Neural progenitor cell (in vitro differentiated cells): Measurements from ENCODE around the gene TOB1. TPM values are rescaled to one million over a fixed set of nuclear protein-coding genes. Genes with fewer than 3 reads are reported as not detected.

Experiments
- DNase-seq: peaks from one replicate; pipeline ENCODE4 v3.0.0-alpha.2; 2016; ENCODE audit warnings: low spot score
- H2AFZ ChIP-seq: fragments of 200-600 bp; sonication (generic); replicated peaks from 2 replicates; pipeline ENCODE4 v1.6.1; 2016; ENCODE audit warnings: antibody characterized with exemption
- H3F3A ChIP-seq: fragments of 200-600 bp; sonication (generic); 2 replicates; pipeline ENCODE4 v1.6.1; 2016; ENCODE audit warnings: antibody characterized with exemption, low read depth
- H3K27ac ChIP-seq: fragments of 200-600 bp; sonication (generic); 2 replicates; pipeline ENCODE4 v1.5.1; 2016; ENCODE audit warnings: mild to moderate bottlenecking
- H3K27me3 ChIP-seq: fragments of 200-600 bp; sonication (generic); 2 replicates; pipeline ENCODE4 v1.6.1; 2016; ENCODE audit warnings: mild to moderate bottlenecking, moderate library complexity
- H3K36me3 ChIP-seq: fragments of 200-600 bp; sonication (generic); 2 replicates; pipeline ENCODE4 v1.5.1; 2016
- H3K4me1 ChIP-seq: fragments of 200-600 bp; sonication (generic); 2 replicates; pipeline ENCODE4 v1.6.1; 2016; ENCODE audit warnings: mixed run types
- H3K4me2 ChIP-seq: fragments of 200-600 bp; sonication (generic); 2 replicates; pipeline ENCODE4 v1.6.1; 2016
- H3K4me3 ChIP-seq: fragments of 200-600 bp; sonication (generic); 2 replicates; pipeline ENCODE4 v1.5.1; 2016
- H3K79me2 ChIP-seq: fragments of 200-600 bp; sonication (generic); 2 replicates; pipeline ENCODE4 v1.6.1; 2016; ENCODE audit warnings: low read depth
- H3K9ac ChIP-seq: fragments of 200-600 bp; sonication (generic); 2 replicates; pipeline ENCODE4 v1.6.1; 2016
- H3K9me3 ChIP-seq: fragments of 200-600 bp; sonication (generic); 2 replicates; pipeline ENCODE4 v1.5.1; 2016; ENCODE audit warnings: low read depth
- H4K20me1 ChIP-seq: fragments of 200-600 bp; sonication (generic); 2 replicates; pipeline ENCODE4 v1.6.1; 2016; ENCODE audit warnings: low read depth
- H3K27ac Mint-ChIP-seq: 3 replicates; pipeline ENCODE4 v1.8.0; 2021; ENCODE audit warnings: mixed read lengths
- H3K27me3 Mint-ChIP-seq: 2 replicates; pipeline ENCODE4 v1.8.0; 2022; ENCODE audit warnings: low read depth, mild to moderate bottlenecking, inconsistent platforms, moderate library complexity, mixed read lengths; ENCODE audit not compliant: insufficient read depth
- H3K36me3 Mint-ChIP-seq: 3 replicates; pipeline ENCODE4 v1.8.0; 2021; ENCODE audit warnings: mixed read lengths
- H3K4me1 Mint-ChIP-seq: 3 replicates; pipeline ENCODE4 v1.8.0; 2021; ENCODE audit warnings: mixed read lengths
- H3K4me3 Mint-ChIP-seq: 3 replicates; pipeline ENCODE4 v1.8.0; 2021; ENCODE audit warnings: mild to moderate bottlenecking, moderate library complexity, mixed read lengths
- H3K9me3 Mint-ChIP-seq: 3 replicates; pipeline ENCODE4 v1.8.0; 2020; ENCODE audit warnings: mixed read lengths
- EZH2phosphoT487 ChIP-seq: fragments of 200-600 bp; sonication (generic); IDR thresholded peaks from 2 replicates; pipeline ENCODE4 v1.6.1; 2017; ENCODE audit warnings: antibody characterized with exemption
- total RNA-seq: library from RNA; depleted of rRNA; stranded (reverse); fragments of >200 nt; gene quantifications from 2 replicates; pipeline ENCODE4 v1.2.3, GENCODE V29; 2015; ENCODE audit warnings: low replicate concordance
- TF ChIP-seq, protein P1 (sequence below): fragments of 200-600 bp; sonication (generic); IDR thresholded peaks from 2 replicates; pipeline ENCODE4 v1.5.1; 2017; ENCODE audit warnings: antibody characterized with exemption, mild to moderate bottlenecking

The TOB1 gene
- total RNA-seq, 1 donor from 2014 or later, result 18.2 TPM

DNA sequence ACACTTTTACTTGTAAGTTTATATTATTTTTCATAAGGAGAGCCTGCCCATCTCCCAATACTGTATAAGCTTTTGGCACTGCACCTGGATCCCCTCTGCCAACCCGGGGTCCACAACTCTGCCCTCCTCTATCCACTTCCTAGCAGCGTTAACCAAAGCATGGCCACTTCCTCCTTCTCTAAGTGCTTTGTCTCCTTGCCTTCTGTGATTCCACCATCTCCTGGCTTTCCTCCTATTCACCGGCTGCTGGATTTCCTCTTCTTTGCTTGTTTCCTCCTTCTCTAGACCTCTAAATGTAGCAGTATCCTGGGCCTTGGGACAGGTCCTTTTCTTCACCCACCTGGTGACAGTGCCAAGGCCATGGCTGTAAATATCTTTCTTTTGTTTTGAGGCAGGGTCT is 50.8 kb downstream of the TOB1 start:
- H3K36me3 ChIP-seq, result no peaks in the 10 kb centered on the region
- no peaks in the 10 kb centered on the region for H4K20me1 ChIP-seq
- H3F3A ChIP-seq, result no peaks in the 10 kb centered on the region
- no peak overlapping the region for H2AFZ ChIP-seq
- Mint-ChIP-seq H3K27ac (no peak overlapping the region), H3K36me3 (no peaks in the 10 kb centered on the region), H3K4me1 (peaks cover 11% of the 10 kb centered on the region), H3K9me3 (no peaks in the 10 kb centered on the region), H3K4me3 (no peak overlapping the region), H3K27me3 (peaks cover 7% of the 10 kb centered on the region)
- no peaks in the 10 kb centered on the region for H3K9me3 ChIP-seq
- no peak overlapping the region for H3K27ac ChIP-seq
- TF ChIP-seq, protein P1, sequence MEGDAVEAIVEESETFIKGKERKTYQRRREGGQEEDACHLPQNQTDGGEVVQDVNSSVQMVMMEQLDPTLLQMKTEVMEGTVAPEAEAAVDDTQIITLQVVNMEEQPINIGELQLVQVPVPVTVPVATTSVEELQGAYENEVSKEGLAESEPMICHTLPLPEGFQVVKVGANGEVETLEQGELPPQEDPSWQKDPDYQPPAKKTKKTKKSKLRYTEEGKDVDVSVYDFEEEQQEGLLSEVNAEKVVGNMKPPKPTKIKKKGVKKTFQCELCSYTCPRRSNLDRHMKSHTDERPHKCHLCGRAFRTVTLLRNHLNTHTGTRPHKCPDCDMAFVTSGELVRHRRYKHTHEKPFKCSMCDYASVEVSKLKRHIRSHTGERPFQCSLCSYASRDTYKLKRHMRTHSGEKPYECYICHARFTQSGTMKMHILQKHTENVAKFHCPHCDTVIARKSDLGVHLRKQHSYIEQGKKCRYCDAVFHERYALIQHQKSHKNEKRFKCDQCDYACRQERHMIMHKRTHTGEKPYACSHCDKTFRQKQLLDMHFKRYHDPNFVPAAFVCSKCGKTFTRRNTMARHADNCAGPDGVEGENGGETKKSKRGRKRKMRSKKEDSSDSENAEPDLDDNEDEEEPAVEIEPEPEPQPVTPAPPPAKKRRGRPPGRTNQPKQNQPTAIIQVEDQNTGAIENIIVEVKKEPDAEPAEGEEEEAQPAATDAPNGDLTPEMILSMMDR, result no peak
- no peak for TF ChIP-seq EZH2phosphoT487
- H3K27me3 ChIP-seq, result no peaks in the 10 kb centered on the region
- DNase-seq, result no peak
- H3K79me2 ChIP-seq, result no peaks in the 10 kb centered on the region
- no peak overlapping the region for H3K9ac ChIP-seq
- no peak overlapping the region for H3K4me3 ChIP-seq
- H3K4me2 ChIP-seq, result no peak overlapping the region
- H3K4me1 ChIP-seq, result no peaks in the 10 kb centered on the region

DNA sequence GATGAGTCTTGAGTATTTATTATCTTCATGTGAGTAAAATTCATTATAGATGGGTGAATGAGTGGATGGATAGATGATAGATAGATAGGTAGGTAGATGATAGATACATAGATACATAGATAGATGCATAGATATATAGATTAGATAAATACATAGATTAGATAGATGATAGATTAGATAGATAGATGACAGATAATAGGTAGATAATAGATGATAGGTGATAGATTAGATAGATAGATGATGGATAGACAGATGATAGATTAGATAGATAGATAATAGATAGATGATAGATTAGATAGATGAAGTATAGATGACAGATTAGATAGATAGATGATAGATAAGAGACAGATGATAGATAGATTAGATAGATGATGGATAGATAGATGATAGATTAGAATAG is 52.6 kb downstream of the TOB1 start:
- Histone ChIP-seq H2AFZ (no peak overlapping the region), H4K20me1 (no peaks in the 10 kb centered on the region), H3K36me3 (no peaks in the 10 kb centered on the region), H3K4me2 (no peak overlapping the region), H3K9ac (no peak overlapping the region), H3K4me1 (no peaks in the 10 kb centered on the region), H3K27ac (no peak overlapping the region), H3F3A (no peaks in the 10 kb centered on the region), H3K27me3 (no peaks in the 10 kb centered on the region), H3K79me2 (no peaks in the 10 kb centered on the region), H3K9me3 (no peaks in the 10 kb centered on the region), H3K4me3 (no peak overlapping the region)
- TF ChIP-seq, protein P1, result no peak
- no peak for TF ChIP-seq EZH2phosphoT487
- Mint-ChIP-seq H3K27me3 (peaks cover 10% of the 10 kb centered on the region), H3K9me3 (no peaks in the 10 kb centered on the region), H3K36me3 (no peaks in the 10 kb centered on the region), H3K4me1 (peaks cover 11% of the 10 kb centered on the region), H3K4me3 (no peak overlapping the region), H3K27ac (no peak overlapping the region)
- no peak for DNase-seq

Other genes starting within 250 kb of the TOB1 start
- gene ABCC3, start 231.5 kb downstream of the TOB1 start, total RNA-seq, result 0.22 TPM in 1 of 2 replicates, not detected in the other
- 50.6 and 53.4 TPM in 2 replicates for gene ANKRD40, start 158.4 kb downstream of the TOB1 start, total RNA-seq
- 245 and 374 TPM in 2 replicates for gene LUC7L3, start 146.8 kb downstream of the TOB1 start, total RNA-seq
- not detected in 2 replicates for gene ANKRD40CL, start 98.8 kb downstream of the TOB1 start, total RNA-seq
- not detected in 2 replicates for gene WFIKKN2, start 30.8 kb downstream of the TOB1 start, total RNA-seq